ENCODE measurements around the gene RSBN1L. TPM values are rescaled to one million over a fixed set of nuclear protein-coding genes. Genes with fewer than 3 reads are reported as not detected.
A peak's percentile ranks its signal among the peaks of the same experiment; 100 is the strongest.
"Not testable (repeated sequence)": the region's sequence is repeated elsewhere in the genome, so short reads cannot be mapped to it uniquely, and the experiment has no call there.

Gene RSBN1L
- polyA plus RNA-seq, 3 donors: 1.3 to 10.0 (median 2.2) TPM

DNA sequence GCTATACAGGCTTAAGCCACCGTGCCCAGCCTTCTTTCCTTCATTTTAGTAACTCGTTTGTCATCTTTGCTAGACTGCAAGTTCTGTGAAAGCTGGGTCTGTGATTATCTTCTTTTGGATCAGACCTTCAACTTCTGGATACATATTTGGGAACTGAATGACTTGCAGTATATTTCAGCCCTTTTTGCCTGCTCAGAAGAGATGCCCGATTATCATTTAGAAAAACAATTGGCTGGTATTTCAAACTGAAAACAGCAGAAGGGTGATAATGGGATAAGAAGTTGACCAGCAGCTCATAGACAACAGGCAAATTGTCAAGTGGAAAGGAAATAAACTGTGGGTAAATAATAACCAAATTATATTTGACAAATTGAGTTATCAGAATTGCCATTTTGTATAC is 14.6 kb downstream of the RSBN1L start:
- Mint-ChIP-seq H3K9me3 (no peaks in the 10 kb centered on the region), H3K36me3 (peaks cover 11 to 38% of the 10 kb centered on the region in 2 donors), H3K27ac (peak overlapping the region in 2 of 7 donors; percentile 11 to 62), H3K27me3 (ENCODE audit: low read depth in 3 of 3) (no peaks in the 10 kb centered on the region), H3K4me3 (no peak overlapping the region), H3K4me1 (peaks cover 23% of the 10 kb centered on the region)
- no peaks in the 10 kb centered on the region for H3K4me1 ChIP-seq (ENCODE audit: control insufficient read depth in 1 of 2, insufficient read depth in 2 of 2, low read length in 2 of 2)
- H3K27me3 ChIP-seq (ENCODE audit: control insufficient read depth in 2 of 2, insufficient read depth in 2 of 2, low read length in 2 of 2): no peaks in the 10 kb centered on the region
- H3K9me3 ChIP-seq (replicated peaks in 1 of 2; ENCODE audit: control insufficient read depth in 1 of 2, insufficient read depth in 1 of 2, low read length in 2 of 2): no peaks in the 10 kb centered on the region
- no peak overlapping the region for H3K4me3 ChIP-seq (replicated peaks in 1 of 3; ENCODE audit: low read depth in 2 of 3, low read length in 3 of 3)
- no peak overlapping the region for H3K27ac ChIP-seq (ENCODE audit: low read depth in 1 of 2, low read length in 2 of 2)
- TF ChIP-seq CTCF (IDR thresholded peaks at IDR 0.05): no peak
- no peak overlapping the region for H3K4me2 ChIP-seq (replicated peaks; ENCODE audit: extremely low read depth, low read length, poor library complexity, severe bottlenecking)
- DNase-seq: no peak
- H3K9ac ChIP-seq (ENCODE audit: insufficient read depth, low read length, poor library complexity, severe bottlenecking): no peak overlapping the region
- intact Hi-C loops (cut with micrococcal nuclease): no loop called here
- WGBS (ENCODE audit: insufficient coverage): 92% methylated on average over 2 of the region's 3 CpGs
- H3K36me3 ChIP-seq (replicated peaks in 1 of 2; ENCODE audit: control insufficient read depth in 1 of 2, insufficient read depth in 2 of 2, low read length in 2 of 2): peaks cover 18 to 44% of the 10 kb centered on the region in 2 donors
- H4K20me1 ChIP-seq (ENCODE audit: insufficient read depth, low read length): peaks cover 98% of the 10 kb centered on the region
- no peak overlapping the region for H2AFZ ChIP-seq (ENCODE audit: insufficient read depth, low read depth, low read length, poor library complexity, severe bottlenecking)
- peaks cover 98% of the 10 kb centered on the region for H3K79me2 ChIP-seq (ENCODE audit: insufficient read depth, low read length)

GRCh38 chr7:77714195-77714594 is 17.9 kb downstream of the RSBN1L start:
- H3K27ac Mint-ChIP-seq: peak overlapping the region in 3 of 7 donors; percentile 46 to 74 (median 51)
- peaks cover 98% of the 10 kb centered on the region for H4K20me1 ChIP-seq (ENCODE audit: insufficient read depth, low read length)

DNA sequence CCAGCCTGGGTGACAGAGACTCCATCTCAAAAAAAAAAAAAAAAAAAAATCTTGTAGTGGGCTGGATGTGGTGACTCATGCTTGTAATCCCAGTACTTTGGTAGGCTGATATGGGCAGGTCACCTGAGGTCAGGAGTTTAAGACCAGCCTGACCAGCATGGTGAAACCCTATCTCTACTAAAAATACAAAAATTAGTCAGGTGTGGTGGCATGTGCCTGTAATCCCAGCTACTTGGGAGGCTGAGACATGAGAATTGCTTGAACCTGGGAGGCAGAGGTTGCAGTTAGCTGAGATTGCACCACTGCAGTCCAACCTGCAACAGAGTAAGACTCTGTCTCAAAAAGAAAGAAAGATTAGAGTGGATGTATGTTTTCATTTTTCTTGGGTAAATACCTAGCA is 18.7 kb downstream of the RSBN1L start:
- H3K27me3 Mint-ChIP-seq (ENCODE audit: low read depth in 3 of 3); H3K4me1 ChIP-seq (ENCODE audit: control insufficient read depth in 1 of 2, insufficient read depth in 2 of 2, low read length in 2 of 2); intact Hi-C loops (cut with micrococcal nuclease); H3K27me3 ChIP-seq (ENCODE audit: control insufficient read depth in 2 of 2, insufficient read depth in 2 of 2, low read length in 2 of 2); H3K9me3 ChIP-seq (replicated peaks in 1 of 2; ENCODE audit: control insufficient read depth in 1 of 2, insufficient read depth in 1 of 2, low read length in 2 of 2); H3K9me3 Mint-ChIP-seq; H3K27ac ChIP-seq (ENCODE audit: low read depth in 1 of 2, low read length in 2 of 2); H3K4me3 ChIP-seq (replicated peaks in 1 of 3; ENCODE audit: low read depth in 2 of 3, low read length in 3 of 3); H3K4me3 Mint-ChIP-seq; DNase-seq; H3K4me2 ChIP-seq (replicated peaks; ENCODE audit: extremely low read depth, low read length, poor library complexity, severe bottlenecking); H2AFZ ChIP-seq (ENCODE audit: insufficient read depth, low read depth, low read length, poor library complexity, severe bottlenecking); H3K9ac ChIP-seq (ENCODE audit: insufficient read depth, low read length, poor library complexity, severe bottlenecking): not testable (repeated sequence)
- Histone ChIP-seq H3K79me2 (ENCODE audit: insufficient read depth, low read length) (peaks cover 98% of the 10 kb centered on the region), H3K36me3 (replicated peaks in 1 of 2; ENCODE audit: control insufficient read depth in 1 of 2, insufficient read depth in 2 of 2, low read length in 2 of 2) (peaks cover 13 to 36% of the 10 kb centered on the region in 2 donors), H4K20me1 (ENCODE audit: insufficient read depth, low read length) (peaks cover 98% of the 10 kb centered on the region)
- Mint-ChIP-seq H3K4me1 (peaks cover 23% of the 10 kb centered on the region), H3K27ac (peak overlapping the region; percentile 3 to 72 (median 58)), H3K36me3 (peaks cover 13 to 34% of the 10 kb centered on the region in 2 donors)

More at GRCh38 chr7:77714195-77714594, 17.9 kb downstream of the RSBN1L start:
- no peak for TF ChIP-seq CTCF (IDR thresholded peaks at IDR 0.05)
- Mint-ChIP-seq H3K27me3 (ENCODE audit: low read depth in 3 of 3) (no peaks in the 10 kb centered on the region), H3K4me1 (peaks cover 23% of the 10 kb centered on the region), H3K36me3 (peaks cover 14 to 38% of the 10 kb centered on the region in 2 donors), H3K4me3 (no peak overlapping the region), H3K9me3 (no peaks in the 10 kb centered on the region)
- H3K27ac ChIP-seq (ENCODE audit: low read depth in 1 of 2, low read length in 2 of 2): no peak overlapping the region
- H2AFZ ChIP-seq (ENCODE audit: insufficient read depth, low read depth, low read length, poor library complexity, severe bottlenecking): no peak overlapping the region
- no peaks in the 10 kb centered on the region for H3K9me3 ChIP-seq (replicated peaks in 1 of 2; ENCODE audit: control insufficient read depth in 1 of 2, insufficient read depth in 1 of 2, low read length in 2 of 2)
- H3K79me2 ChIP-seq (ENCODE audit: insufficient read depth, low read length): peaks cover 98% of the 10 kb centered on the region
- peaks cover 13 to 41% of the 10 kb centered on the region in 2 donors for H3K36me3 ChIP-seq (replicated peaks in 1 of 2; ENCODE audit: control insufficient read depth in 1 of 2, insufficient read depth in 2 of 2, low read length in 2 of 2)
- H3K4me3 ChIP-seq (replicated peaks in 1 of 3; ENCODE audit: low read depth in 2 of 3, low read length in 3 of 3): no peak overlapping the region
- intact Hi-C loops (cut with micrococcal nuclease): no loop called here
- no peak overlapping the region for H3K9ac ChIP-seq (ENCODE audit: insufficient read depth, low read length, poor library complexity, severe bottlenecking)
- no peaks in the 10 kb centered on the region for H3K4me1 ChIP-seq (ENCODE audit: control insufficient read depth in 1 of 2, insufficient read depth in 2 of 2, low read length in 2 of 2)
- WGBS (ENCODE audit: insufficient coverage): no CpG with 5 or more reads among the region's 2 CpGs
- no peak for DNase-seq
- H3K4me2 ChIP-seq (replicated peaks; ENCODE audit: extremely low read depth, low read length, poor library complexity, severe bottlenecking): no peak overlapping the region
- H3K27me3 ChIP-seq (ENCODE audit: control insufficient read depth in 2 of 2, insufficient read depth in 2 of 2, low read length in 2 of 2): no peaks in the 10 kb centered on the region

Measured in CD14-positive monocyte (primary cell).